ENCODE results near the gene WTIP. TPM values are rescaled to one million over a fixed set of nuclear protein-coding genes. Genes with fewer than 3 reads are reported as not detected.

WTIP gene
- total RNA-seq, 1 donor from 2014 or later = 25.7 TPM

- Mint-ChIP-seq H3K4me1 (ENCODE audit: unreplicated experiment) (no peaks in the 10 kb centered on the region), H3K9me3 (ENCODE audit: unreplicated experiment) (peaks cover 8% of the 10 kb centered on the region)
Measured at GRCh38 chr19:34512254-34512822, 30.8 kb downstream of the WTIP start.

GRCh38 chr19:34513767-34514166, 32.2 kb downstream of the WTIP start:
- no peak overlapping the region for H3K4me3 Mint-ChIP-seq (ENCODE audit: unreplicated experiment)
- no peak for TF ChIP-seq CTCF (IDR thresholded peaks at IDR 0.05)
- no peak overlapping the region for H3K27ac Mint-ChIP-seq (ENCODE audit: unreplicated experiment)
- peaks cover 8% of the 10 kb centered on the region for H3K9me3 Mint-ChIP-seq (ENCODE audit: unreplicated experiment)
- H3K4me1 Mint-ChIP-seq (ENCODE audit: unreplicated experiment) = no peaks in the 10 kb centered on the region
- no peaks in the 10 kb centered on the region for H3K27me3 Mint-ChIP-seq (ENCODE audit: unreplicated experiment)
- no peak for DNase-seq (ENCODE audit: extremely low spot score, unreplicated experiment)
- H3K36me3 Mint-ChIP-seq (ENCODE audit: unreplicated experiment) = no peaks in the 10 kb centered on the region

More at GRCh38 chr19:34512254-34512822, 30.8 kb downstream of the WTIP start:
- no peak for TF ChIP-seq CTCF (IDR thresholded peaks at IDR 0.05)
- Mint-ChIP-seq H3K4me3 (ENCODE audit: unreplicated experiment) (no peak overlapping the region), H3K36me3 (ENCODE audit: unreplicated experiment) (no peaks in the 10 kb centered on the region), H3K27me3 (ENCODE audit: unreplicated experiment) (no peaks in the 10 kb centered on the region), H3K27ac (ENCODE audit: unreplicated experiment) (no peak overlapping the region)
- DNase-seq (ENCODE audit: extremely low spot score, unreplicated experiment) = no peak

- TF ChIP-seq CTCF (IDR thresholded peaks at IDR 0.05) = no peak
- Mint-ChIP-seq H3K36me3 (ENCODE audit: unreplicated experiment) (no peaks in the 10 kb centered on the region), H3K4me1 (ENCODE audit: unreplicated experiment) (no peaks in the 10 kb centered on the region)
Measured at GRCh38 chr19:34519602-34520001, 38.0 kb downstream of the WTIP start.

GRCh38 chr19:34523408-34523807, 41.9 kb downstream of the WTIP start:
- Mint-ChIP-seq H3K27me3 (ENCODE audit: unreplicated experiment) (peaks cover 39% of the 10 kb centered on the region), H3K4me1 (ENCODE audit: unreplicated experiment) (no peaks in the 10 kb centered on the region), H3K4me3 (ENCODE audit: unreplicated experiment) (no peak overlapping the region)

More at GRCh38 chr19:34519602-34520001, 38.0 kb downstream of the WTIP start:
- H3K4me3 Mint-ChIP-seq (ENCODE audit: unreplicated experiment) = no peak overlapping the region
- peaks cover 26% of the 10 kb centered on the region for H3K27me3 Mint-ChIP-seq (ENCODE audit: unreplicated experiment)
- H3K9me3 Mint-ChIP-seq (ENCODE audit: unreplicated experiment) = no peaks in the 10 kb centered on the region
- H3K27ac Mint-ChIP-seq (ENCODE audit: unreplicated experiment) = no peak overlapping the region
- no peak for DNase-seq (ENCODE audit: extremely low spot score, unreplicated experiment)

GRCh38 chr19:34525001-34525400, 43.4 kb downstream of the WTIP start:
- no peak for DNase-seq (ENCODE audit: extremely low spot score, unreplicated experiment)
- Mint-ChIP-seq H3K9me3 (ENCODE audit: unreplicated experiment) (no peaks in the 10 kb centered on the region), H3K4me3 (ENCODE audit: unreplicated experiment) (no peak overlapping the region), H3K36me3 (ENCODE audit: unreplicated experiment) (no peaks in the 10 kb centered on the region), H3K4me1 (ENCODE audit: unreplicated experiment) (no peaks in the 10 kb centered on the region), H3K27me3 (ENCODE audit: unreplicated experiment) (peaks cover 40% of the 10 kb centered on the region), H3K27ac (ENCODE audit: unreplicated experiment) (no peak overlapping the region)
- TF ChIP-seq CTCF (IDR thresholded peaks at IDR 0.05) = no peak

More at GRCh38 chr19:34523408-34523807, 41.9 kb downstream of the WTIP start:
- TF ChIP-seq CTCF (IDR thresholded peaks at IDR 0.05) = no peak
- H3K9me3 Mint-ChIP-seq (ENCODE audit: unreplicated experiment) = no peaks in the 10 kb centered on the region
- no peak for DNase-seq (ENCODE audit: extremely low spot score, unreplicated experiment)
- H3K27ac Mint-ChIP-seq (ENCODE audit: unreplicated experiment) = no peak overlapping the region
- H3K36me3 Mint-ChIP-seq (ENCODE audit: unreplicated experiment) = no peaks in the 10 kb centered on the region
